Prostate gland (tissue), 2 donors: ENCODE measurements around the gene HABP2.

Source experiments
- CTCF ChIP-seq, 4 experiments: fragments of 200-600 bp in 2 of 4; fragments of 450-650 bp in 2 of 4; sonication (generic) in 2 of 4; IDR thresholded peaks; 1 replicate in 3 of 4; 2 replicates in 1 of 4; pipeline ENCODE4 v1.5.1; 2016 to 2019; ENCODE audit warnings: antibody characterized with exemption in 4 of 4, mild to moderate bottlenecking in 2 of 4, moderate library complexity in 2 of 4
- POLR2AphosphoS5 ChIP-seq: sonication (generic); formaldehyde crosslinking; IDR thresholded peaks from one replicate; pipeline ENCODE4 v1.6.1; 2017; ENCODE audit warnings: antibody characterized with exemption

- no peak for TF ChIP-seq CTCF (IDR thresholded peaks at IDR 0.05)
- TF ChIP-seq POLR2AphosphoS5, result no peak
These were observed 36.8 kb upstream of the HABP2 start for GRCh38 chr10:113516061-113516460.
